CD4-positive, alpha-beta T cell (primary cell): ENCODE results near the gene NKAIN2. TPM values are rescaled to one million over a fixed set of nuclear protein-coding genes. Genes with fewer than 3 reads are reported as not detected.

Source experiments
- ATAC-seq: fragments of 200-7000 bp; cut with Tn5 transposase; one replicate; pipeline ENCODE4 v1.10.0; 2022; ENCODE audit warnings: mild to moderate bottlenecking; ENCODE audit not compliant: poor library complexity
- CTCF ChIA-PET: fragments of 350-600 bp; sonication (Branson Sonifier 250); formaldehyde crosslinking; loops from one replicate; lab custom pipeline; 2021; ENCODE audit warnings: antibody characterized with exemption, inconsistent platforms; lab: Charles Lee
- POLR2A ChIA-PET: fragments of 350-600 bp; sonication (Branson Sonifier 250); formaldehyde crosslinking; loops from one replicate; lab custom pipeline; 2021; ENCODE audit warnings: antibody characterized with exemption, inconsistent platforms; lab: Charles Lee
- DNase-seq, 14 experiments: peaks; one replicate each; pipeline ENCODE4 v3.0.0-alpha.2; 2013 to 2020; ENCODE audit warnings: mixed read lengths in 2 of 14
- H3K27ac ChIP-seq, 2 donors: one replicate each; pipeline versions ENCODE4 v1.5.1 to v1.7.0; 2013; ENCODE audit warnings: low read length in 2 of 2, low read depth in 1 of 2, mild to moderate bottlenecking in 1 of 2
- H3K27me3 ChIP-seq, 2 experiments: 1 replicate in 1 of 2; 2 replicates in 1 of 2; pipeline versions ENCODE4 v1.6.1 to v1.7.0; 2013; ENCODE audit warnings: low read length in 2 of 2, control low read depth in 1 of 2, mild to moderate bottlenecking in 1 of 2, moderate library complexity in 1 of 2; ENCODE audit not compliant: insufficient read depth in 2 of 2, control insufficient read depth in 1 of 2
- H3K36me3 ChIP-seq: one replicate; pipeline ENCODE4 v1.6.1; 2013; ENCODE audit warnings: low read length, control low read depth; ENCODE audit not compliant: insufficient read depth
- H3K4me1 ChIP-seq: one replicate; pipeline ENCODE4 v1.6.1; 2013; ENCODE audit warnings: low read length, control low read depth; ENCODE audit not compliant: insufficient read depth
- H3K4me3 ChIP-seq: one replicate; pipeline ENCODE4 v1.5.1; 2013; ENCODE audit warnings: mild to moderate bottlenecking, low read length, moderate library complexity
- H3K9me3 ChIP-seq, 2 experiments: 1 replicate in 1 of 2; 2 replicates in 1 of 2; pipeline versions ENCODE4 v1.6.1 to v1.7.0; 2013; ENCODE audit warnings: low read length in 2 of 2, mild to moderate bottlenecking in 2 of 2, control low read depth in 1 of 2, moderate library complexity in 1 of 2; ENCODE audit not compliant: control insufficient read depth in 1 of 2, insufficient read depth in 1 of 2
- H3K27ac Mint-ChIP-seq: one replicate; pipeline ENCODE4 v1.8.0; 2020; ENCODE audit warnings: mixed read lengths
- H3K27me3 Mint-ChIP-seq: one replicate; pipeline ENCODE4 v1.8.0; 2021; ENCODE audit warnings: mixed read lengths
- H3K36me3 Mint-ChIP-seq: one replicate; pipeline ENCODE4 v1.8.0; 2021; ENCODE audit warnings: low read depth, mixed read lengths
- H3K4me1 Mint-ChIP-seq: one replicate; pipeline ENCODE4 v1.8.0; 2021; ENCODE audit warnings: low read depth, mixed read lengths
- H3K4me3 Mint-ChIP-seq: one replicate; pipeline ENCODE4 v1.8.0; 2020; ENCODE audit warnings: mild to moderate bottlenecking, mixed read lengths
- H3K9me3 Mint-ChIP-seq: one replicate; pipeline ENCODE4 v1.8.0; 2020; ENCODE audit warnings: mixed read lengths
- CTCF ChIP-seq: fragments of 200-600 bp; IDR thresholded peaks from one replicate; pipeline ENCODE4 v1.8.0; 2022; ENCODE audit warnings: antibody characterized with exemption, mild to moderate bottlenecking
- intact Hi-C, 2 experiments: fragments of 100-400 bp; cut with DNase I in 1 of 2; cut with micrococcal nuclease in 1 of 2; formaldehyde crosslinking; loops; one replicate each; pipeline versions ENCODE4 v1.15.1 to v1.9.0; 2023 to 2025; cut with DNase I, micrococcal nuclease
- polyA plus RNA-seq, 2 donors: library from polyadenylated mRNA; unstranded; fragments of 120-200 nt; gene quantifications; one replicate each; pipeline ENCODE4 v1.2.1, GENCODE V29; 2013
- total RNA-seq, 174 experiments: library from RNA in 2 of 174; stranded (reverse) in 2 of 174; gene quantifications; one replicate each; pipeline ENCODE4 v1.2.3 and lab custom pipeline; 2021 to 2026

NKAIN2 gene
- not detected for total RNA-seq
- polyA plus RNA-seq (2013, experiment 1 of 2), result not detected
- polyA plus RNA-seq (2013, experiment 2 of 2), result 0.20 TPM
- 0 to 0.48 (median 0) reads per million in 172 experiments for total RNA-seq (lab: John Stamatoyannopoulos, UW)

- H3K27me3 Mint-ChIP-seq, result peaks cover 83% of the 10 kb centered on the region
- Histone ChIP-seq H3K9me3 (peaks cover 0 to 7% of the 10 kb centered on the region in 2 experiments), H3K27me3 (peaks cover 19 to 36% of the 10 kb centered on the region in 2 experiments), H3K36me3 (no peaks in the 10 kb centered on the region), H3K4me3 (peak within 1 kb of the TSS; percentile 20), H3K4me1 (peaks cover 9% of the 10 kb centered on the region), H3K27ac (no peak within 1 kb of the TSS)
- DNase-seq (no peak), ATAC-seq (no peak)
- H3K27ac Mint-ChIP-seq, result no peak within 1 kb of the TSS
- intact Hi-C loops, result loop anchor here in 1 of 2 experiments (5.0 kb wide), 1 partner anchor 1314 kb away; no protein-coding TSS in a partner anchor
- H3K36me3 Mint-ChIP-seq, result no peaks in the 10 kb centered on the region
- H3K9me3 Mint-ChIP-seq, result no peaks in the 10 kb centered on the region
- peak within 1 kb of the TSS; percentile 49 for H3K4me3 Mint-ChIP-seq
- no peak for TF ChIP-seq CTCF
- ChIA-PET POLR2A (no interaction called here), CTCF (no interaction called here)
- H3K4me1 Mint-ChIP-seq, result peaks cover 13% of the 10 kb centered on the region
Observed at GRCh38 chr6:123803504-123804013, at the start of gene NKAIN2. TSS of gene NKAIN2 (plus strand) at chr6:123803865.

- H3K4me3 ChIP-seq, result no peak overlapping the region
- H3K9me3 ChIP-seq, result no peaks in the 10 kb centered on the region
- H3K27me3 ChIP-seq, result no peaks in the 10 kb centered on the region
- ATAC-seq (no peak), DNase-seq (no peak)
- no peak overlapping the region for H3K27ac Mint-ChIP-seq
- intact Hi-C loops, result no loop called here
- no peak overlapping the region for H3K4me3 Mint-ChIP-seq
- H3K36me3 Mint-ChIP-seq, result no peaks in the 10 kb centered on the region
- H3K4me1 Mint-ChIP-seq, result no peaks in the 10 kb centered on the region
- POLR2A ChIA-PET, result no interaction called here
- TF ChIP-seq CTCF, result no peak
- CTCF ChIA-PET, result no interaction called here
- no peaks in the 10 kb centered on the region for H3K27me3 Mint-ChIP-seq
- no peak overlapping the region for H3K27ac ChIP-seq
- H3K9me3 Mint-ChIP-seq, result no peaks in the 10 kb centered on the region
- no peaks in the 10 kb centered on the region for H3K4me1 ChIP-seq
- H3K36me3 ChIP-seq, result no peaks in the 10 kb centered on the region
Observed at GRCh38 chr6:123759472-123759871, 44.2 kb upstream of the NKAIN2 start.

- POLR2A ChIA-PET, result no interaction called here
- Histone ChIP-seq H3K27me3 (no peaks in the 10 kb centered on the region), H3K27ac (no peak overlapping the region), H3K4me3 (no peak overlapping the region), H3K4me1 (no peaks in the 10 kb centered on the region), H3K36me3 (no peaks in the 10 kb centered on the region), H3K9me3 (no peaks in the 10 kb centered on the region)
- Mint-ChIP-seq H3K36me3 (no peaks in the 10 kb centered on the region), H3K4me3 (no peak overlapping the region), H3K9me3 (no peaks in the 10 kb centered on the region), H3K27me3 (no peaks in the 10 kb centered on the region), H3K4me1 (no peaks in the 10 kb centered on the region), H3K27ac (no peak overlapping the region)
- CTCF ChIA-PET, result no interaction called here
- no peak for TF ChIP-seq CTCF
- ATAC-seq (no peak), DNase-seq (no peak)
- intact Hi-C loops, result no loop called here
Observed at GRCh38 chr6:123763904-123764303, 39.8 kb upstream of the NKAIN2 start.
